Activated CD4-positive, alpha-beta T cell treated with anti-CD3 and anti-CD28 coated beads, Interleukin-2, amount 10 ng/mL, durations not matched to agents 24 days and 14 days (primary cell): ENCODE measurements around the gene NLRP5. TPM values are rescaled to one million over a fixed set of nuclear protein-coding genes. Genes with fewer than 3 reads are reported as not detected.

ENCODE experiments used
- DNase-seq: peaks from one replicate; pipeline ENCODE4 v3.0.0; 2022
- H3K27ac Mint-ChIP-seq: one replicate; pipeline ENCODE4 v1.8.0; 2022; ENCODE audit warnings: mild to moderate bottlenecking, mixed read lengths
- H3K27me3 Mint-ChIP-seq: one replicate; pipeline ENCODE4 v1.8.0; 2022; ENCODE audit warnings: mixed read lengths
- H3K36me3 Mint-ChIP-seq: one replicate; pipeline ENCODE4 v1.8.0; 2022; ENCODE audit warnings: low read depth, mild to moderate bottlenecking, mixed read lengths
- H3K4me1 Mint-ChIP-seq: one replicate; pipeline ENCODE4 v1.8.0; 2021; ENCODE audit warnings: mixed read lengths
- H3K4me3 Mint-ChIP-seq: one replicate; pipeline ENCODE4 v1.8.0; 2022; ENCODE audit warnings: mild to moderate bottlenecking, moderate library complexity, mixed read lengths
- H3K9me3 Mint-ChIP-seq: one replicate; pipeline ENCODE4 v1.8.0; 2021; ENCODE audit warnings: mixed read lengths
- intact Hi-C: fragments of 100-400 bp; cut with micrococcal nuclease; formaldehyde crosslinking; loops from one replicate; pipeline ENCODE4 v1.15.1; 2023
- total RNA-seq: library from RNA; stranded (reverse); gene quantifications from 2 replicates; pipeline ENCODE4 v1.2.3, GENCODE V29; 2022

Gene NLRP5
- total RNA-seq, 1 donor from 2014 or later: not detected

GRCh38 chr19:56108447-56109195, 122.0 kb downstream of the NLRP5 start:
- Mint-ChIP-seq H3K9me3 (no peaks in the 10 kb centered on the region), H3K27ac (peak overlapping the region; percentile 53), H3K4me3 (no peak overlapping the region), H3K27me3 (no peaks in the 10 kb centered on the region), H3K4me1 (peaks cover 35% of the 10 kb centered on the region), H3K36me3 (peaks cover 11% of the 10 kb centered on the region)
- no peak for DNase-seq
- intact Hi-C loops: no loop called here

- no peak for DNase-seq
- Mint-ChIP-seq H3K4me3 (no peak overlapping the region), H3K9me3 (no peaks in the 10 kb centered on the region), H3K36me3 (peaks cover 11% of the 10 kb centered on the region), H3K27ac (no peak overlapping the region), H3K27me3 (no peaks in the 10 kb centered on the region), H3K4me1 (peaks cover 37% of the 10 kb centered on the region)
- intact Hi-C loops: no loop called here
Measured at GRCh38 chr19:56109226-56109625, 122.7 kb downstream of the NLRP5 start.

- no peak for DNase-seq
- Mint-ChIP-seq H3K27ac (no peak overlapping the region), H3K4me1 (peaks cover 36% of the 10 kb centered on the region), H3K9me3 (no peaks in the 10 kb centered on the region), H3K27me3 (no peaks in the 10 kb centered on the region), H3K36me3 (peaks cover 15% of the 10 kb centered on the region), H3K4me3 (no peak overlapping the region)
- intact Hi-C loops: loop anchor here (10.0 kb wide), 1 partner anchor 54 kb away; no protein-coding TSS in a partner anchor
Measured at GRCh38 chr19:56110515-56111448, 124.2 kb downstream of the NLRP5 start.

Other genes starting within 250 kb of the NLRP5 start
- not detected in 2 replicates for gene NLRP9, start 248.4 kb upstream of the NLRP5 start, total RNA-seq
- not detected in 2 replicates for gene RFPL4A, start 227.7 kb upstream of the NLRP5 start, total RNA-seq
- gene RFPL4AL1, start 217.7 kb upstream of the NLRP5 start, total RNA-seq: not detected in 2 replicates
- not detected in 2 replicates for gene NLRP11, start 154.8 kb upstream of the NLRP5 start, total RNA-seq
- not detected in 2 replicates for gene NLRP4, start 150.2 kb upstream of the NLRP5 start, total RNA-seq
- gene NLRP13, start 54.4 kb upstream of the NLRP5 start, total RNA-seq: not detected in 2 replicates
- gene NLRP8, start 38.9 kb upstream of the NLRP5 start, total RNA-seq: not detected in 2 replicates
- 36.4 and 37.0 TPM in 2 replicates for gene ZNF787, start 134.5 kb downstream of the NLRP5 start, total RNA-seq
- gene ZNF444, start 154.5 kb downstream of the NLRP5 start, total RNA-seq: 35.5 and 35.7 TPM in 2 replicates
- not detected in 2 replicates for gene GALP, start 189.2 kb downstream of the NLRP5 start, total RNA-seq
- gene ZSCAN5B, start 211.0 kb downstream of the NLRP5 start, total RNA-seq: not detected in 2 replicates
- not detected in 2 replicates for gene ZSCAN5C, start 215.5 kb downstream of the NLRP5 start, total RNA-seq